ENCODE results near the gene ADAMTS3.
"Not testable (repeated sequence)": the region's sequence is repeated elsewhere in the genome, so short reads cannot be mapped to it uniquely, and the experiment has no call there.

Gene ADAMTS3

GRCh38 chr4:72467633-72468032 lies 101.4 kb downstream of the ADAMTS3 start:
- DNase-seq = no peak

- DNase-seq = no peak
Measured at GRCh38 chr4:72463724-72464123, 105.3 kb downstream of the ADAMTS3 start.

GRCh38 chr4:72457158-72457557 lies 111.9 kb downstream of the ADAMTS3 start:
- DNase-seq = no peak

DNA sequence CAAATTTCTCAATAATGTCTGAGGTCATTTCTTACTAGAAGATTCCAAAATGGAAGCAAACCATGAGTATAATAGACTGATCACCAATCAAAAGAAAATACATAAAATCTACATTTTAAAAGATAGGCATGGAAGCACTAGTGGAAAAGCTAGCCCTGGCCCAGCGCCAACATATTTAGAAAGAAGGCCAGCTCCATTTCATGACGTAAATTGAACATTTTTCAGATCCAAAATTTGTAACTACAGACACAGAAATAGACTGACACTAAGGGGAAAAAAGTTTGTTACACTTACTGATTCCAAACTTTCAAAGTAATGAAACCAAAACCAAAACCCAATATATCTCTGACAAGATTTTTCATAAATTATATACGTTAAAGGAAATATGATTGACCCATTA lies 117.7 kb downstream of the ADAMTS3 start:
- DNase-seq = no peak

GRCh38 chr4:72449705-72450104 lies 119.3 kb downstream of the ADAMTS3 start:
- no peak for DNase-seq

DNA sequence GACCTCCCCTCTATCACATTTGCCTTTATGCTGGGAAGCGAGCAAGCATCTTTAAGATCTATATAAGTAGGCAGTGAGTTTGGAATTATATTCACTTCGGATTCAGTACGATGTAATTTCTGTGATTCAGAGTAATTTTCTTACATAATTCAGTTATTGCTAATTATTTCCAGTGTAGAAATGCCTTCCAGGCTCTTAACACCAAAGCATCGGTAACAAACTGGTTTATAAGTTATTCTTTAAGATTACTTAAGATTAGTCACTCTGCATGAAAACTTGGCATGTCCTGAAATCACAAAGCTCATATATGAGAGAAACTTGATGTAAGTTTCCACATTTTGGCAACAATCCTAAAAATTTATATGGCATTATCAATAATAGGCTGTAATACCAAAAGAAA lies 120.8 kb downstream of the ADAMTS3 start:
- DNase-seq = no peak

- DNase-seq = no peak
Measured at GRCh38 chr4:72446353-72447055, 122.5 kb downstream of the ADAMTS3 start.

DNA sequence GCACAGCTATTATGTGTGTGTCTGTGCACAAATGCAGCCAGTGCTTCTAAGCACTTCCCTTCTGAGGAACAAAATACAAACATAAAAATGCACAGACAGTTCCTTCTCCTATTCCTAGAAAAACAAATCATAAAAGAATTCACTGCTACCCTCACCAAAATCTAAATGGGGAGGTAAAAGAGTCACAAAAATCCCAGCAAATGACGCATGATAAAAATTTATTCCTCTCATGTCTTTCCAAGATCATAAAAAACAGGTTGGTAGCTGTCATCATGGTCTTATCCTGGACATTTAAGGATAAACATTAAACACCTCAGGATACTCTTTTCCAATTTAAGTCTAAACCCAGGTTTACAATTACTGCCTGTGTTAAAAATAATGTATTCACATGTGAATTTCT lies 124.9 kb downstream of the ADAMTS3 start:
- no peak for DNase-seq

- DNase-seq = no peak
Measured at GRCh38 chr4:72442715-72443114, 126.3 kb downstream of the ADAMTS3 start.

DNA sequence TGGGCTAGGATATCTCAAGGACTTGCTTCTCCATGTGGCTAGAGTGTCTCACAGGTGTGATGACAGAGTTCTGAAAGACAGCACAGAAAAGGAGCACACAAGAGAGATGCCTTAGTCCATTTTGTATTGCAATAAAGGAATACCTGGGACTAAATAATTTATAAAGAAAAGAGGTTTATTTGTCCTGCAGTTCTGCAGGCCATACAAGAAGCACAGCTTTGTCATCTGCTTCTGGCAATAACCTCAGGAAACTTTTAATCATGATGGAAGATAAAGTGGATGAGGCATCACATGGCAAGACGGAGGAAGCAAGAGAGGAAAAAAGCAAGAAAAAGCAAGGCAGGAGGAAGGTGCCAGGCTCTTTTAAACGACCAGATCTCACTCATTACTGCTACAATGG lies 126.9 kb downstream of the ADAMTS3 start:
- no peak for DNase-seq

DNA sequence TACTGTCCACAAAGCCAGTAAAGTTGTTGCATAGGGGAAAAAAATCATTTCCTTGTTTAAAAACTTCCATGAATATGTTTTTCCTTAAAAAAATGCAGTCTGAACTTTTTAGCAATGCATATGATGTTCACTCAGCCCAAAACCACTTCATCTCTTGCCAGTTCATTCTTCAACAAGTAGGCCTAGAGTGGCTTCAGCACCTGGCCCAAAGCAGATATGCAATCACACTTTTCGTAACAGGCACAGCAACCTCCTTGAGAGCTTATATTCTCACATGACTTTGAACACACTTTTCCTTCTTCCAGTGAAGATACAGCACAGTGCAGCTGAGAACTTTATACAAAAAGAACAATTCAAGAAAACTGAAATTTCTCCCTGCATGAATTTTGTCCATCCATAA lies 128.6 kb downstream of the ADAMTS3 start:
- no peak for DNase-seq

- no peak for DNase-seq
Measured at GRCh38 chr4:72432975-72433374, 136.0 kb downstream of the ADAMTS3 start.

DNA sequence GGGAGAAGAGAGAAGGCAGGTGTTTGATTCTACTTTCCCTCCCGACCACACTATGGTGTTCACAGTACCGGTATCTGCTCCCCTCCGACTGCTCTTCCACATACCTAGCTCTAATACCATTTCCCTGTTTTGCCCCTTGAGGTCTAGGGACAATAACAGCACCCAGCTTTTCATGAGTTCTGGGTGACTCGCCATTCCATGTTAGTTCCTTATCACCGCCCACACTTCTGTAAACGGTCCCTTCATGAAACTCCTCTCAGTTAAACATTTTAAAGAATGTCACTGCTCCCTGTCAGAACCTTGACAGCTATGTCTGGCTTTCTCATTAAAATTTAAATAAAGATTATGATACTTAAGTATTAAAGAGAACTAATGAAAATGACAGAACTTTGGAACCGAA lies 136.7 kb downstream of the ADAMTS3 start:
- DNase-seq = no peak

DNA sequence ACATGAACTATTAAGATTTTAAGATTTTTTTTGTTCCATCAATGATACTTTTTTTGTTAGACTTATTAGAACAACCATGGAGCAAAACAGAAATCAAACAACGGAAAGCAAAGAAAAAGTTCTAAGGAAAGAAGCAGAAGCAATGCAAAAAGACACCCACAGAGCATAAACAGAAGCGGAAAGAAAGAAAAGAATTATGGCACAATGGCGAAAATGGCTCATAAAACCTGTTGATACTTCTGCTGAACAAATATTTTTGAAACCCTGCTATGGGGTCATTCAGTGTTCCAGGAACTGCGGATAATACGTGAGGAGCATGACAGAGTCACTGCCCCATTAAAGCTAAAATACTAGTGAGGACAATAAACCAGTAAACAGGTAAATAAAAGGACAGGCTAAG lies 138.0 kb downstream of the ADAMTS3 start:
- DNase-seq = no peak

DNA sequence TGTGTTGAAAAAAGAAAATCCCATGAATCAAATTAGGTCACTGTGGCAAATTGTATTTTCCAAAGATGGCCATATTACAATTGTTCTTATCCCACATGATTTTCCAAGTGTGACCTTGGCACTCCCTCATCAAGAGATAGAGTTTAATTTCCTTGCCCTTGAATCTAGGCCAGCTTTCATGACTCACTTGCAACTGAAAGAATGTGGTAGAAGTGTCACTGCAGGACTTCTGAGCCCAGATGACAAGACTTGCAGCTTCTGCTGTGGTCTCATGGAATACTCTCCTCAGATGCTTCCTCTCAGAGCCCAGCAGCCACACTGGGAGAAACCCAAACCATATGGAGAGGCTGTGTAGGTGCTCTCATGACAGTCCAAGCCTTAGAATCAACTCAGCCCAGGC lies 139.0 kb downstream of the ADAMTS3 start:
- DNase-seq = no peak

- no peak for DNase-seq
Measured at GRCh38 chr4:72429397-72429889, 139.6 kb downstream of the ADAMTS3 start.

- DNase-seq = no peak
Measured at GRCh38 chr4:72427057-72427456, 142.0 kb downstream of the ADAMTS3 start.

GRCh38 chr4:72425908-72426307 lies 143.1 kb downstream of the ADAMTS3 start:
- DNase-seq = not testable (repeated sequence)

DNA sequence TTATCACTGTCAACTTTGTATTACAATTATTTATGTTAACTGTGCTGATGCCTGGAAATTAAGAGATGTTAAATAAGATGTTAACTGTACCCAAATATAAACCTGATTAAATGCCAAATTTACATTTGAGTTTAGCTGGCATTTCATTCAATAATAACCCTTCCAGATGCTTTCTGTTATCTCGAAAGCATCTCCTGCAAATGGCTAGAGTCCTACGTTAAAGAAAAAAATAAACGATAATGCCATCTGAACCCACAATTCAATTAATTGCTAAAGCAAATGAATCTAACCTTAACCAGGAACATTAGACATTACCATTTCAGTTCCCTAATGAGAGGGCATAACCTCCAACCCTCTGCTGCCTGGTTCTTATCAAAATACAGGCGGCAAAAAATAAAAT lies 145.0 kb downstream of the ADAMTS3 start:
- no peak for DNase-seq

DNA sequence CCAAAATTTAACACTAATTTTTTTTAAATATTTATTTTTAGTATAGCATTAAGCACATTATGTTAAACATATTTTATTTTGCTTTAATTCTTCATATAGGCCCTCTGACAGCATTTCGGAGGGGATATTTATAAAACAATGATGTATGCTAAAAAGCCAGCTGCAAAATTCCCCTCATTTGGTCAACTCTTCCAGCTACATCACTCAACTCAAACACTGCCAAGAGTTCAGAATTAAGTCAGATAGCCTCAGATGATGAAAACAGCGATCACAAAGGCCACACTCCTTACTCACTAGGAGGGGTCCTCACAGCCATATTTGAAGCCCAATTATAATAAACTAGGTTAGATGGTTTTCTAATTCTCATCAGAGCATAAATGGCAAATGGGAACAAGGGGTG lies 146.6 kb downstream of the ADAMTS3 start:
- DNase-seq = no peak

- DNase-seq = peak; percentile 31 to 79
Measured at GRCh38 chr4:72418458-72418857, 150.6 kb downstream of the ADAMTS3 start.

DNA sequence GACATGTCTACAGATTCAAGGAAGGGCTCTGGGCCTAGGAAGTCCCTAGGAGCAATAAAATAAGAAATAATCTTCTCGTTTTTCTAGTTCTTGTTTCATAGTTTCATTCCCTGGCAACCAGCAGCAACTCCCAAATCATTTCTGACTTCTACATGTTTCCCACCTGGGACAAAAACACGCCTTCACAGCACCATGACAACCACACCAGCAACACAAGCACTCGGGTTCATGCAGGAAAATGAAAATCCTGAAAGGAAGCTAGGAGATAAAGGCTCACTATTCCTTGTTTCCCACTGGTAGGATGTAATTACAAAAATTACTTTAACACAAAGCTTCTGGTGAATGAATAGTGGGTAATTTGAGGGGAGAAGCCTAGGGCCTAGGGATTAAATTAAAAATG lies 158.9 kb downstream of the ADAMTS3 start:
- DNase-seq = peak in 1 of 2 experiments; percentile 0

GRCh38 chr4:72408568-72408967 lies 160.5 kb downstream of the ADAMTS3 start:
- DNase-seq = no peak

- DNase-seq = no peak
Measured at GRCh38 chr4:72405417-72405816, 163.6 kb downstream of the ADAMTS3 start.

GRCh38 chr4:72397314-72397713 lies 171.7 kb downstream of the ADAMTS3 start:
- DNase-seq = no peak
